D721Med (cell line): ENCODE data around the gene LRIF1.
"Not testable (repeated sequence)": the region's sequence is repeated elsewhere in the genome, so short reads cannot be mapped to it uniquely, and the experiment has no call there.

Experiments
- DNase-seq: peaks from one replicate; pipeline ENCODE4 v3.0.0; 2011; ENCODE audit warnings: low spot score; ENCODE audit not compliant: insufficient read length
- FAIRE-seq: peaks from 2 replicates; lab custom pipeline; 2011; peaks lifted over from hg19 to GRCh38; lab: Jason Lieb, UNC
- TF ChIP-seq, protein P1 (sequence below): IDR thresholded peaks from 2 replicates; pipeline ENCODE4 v1.5.1; 2012; ENCODE audit warnings: mild to moderate bottlenecking, control low read depth; ENCODE audit not compliant: insufficient read depth; ENCODE audit errors: missing control alignments

The LRIF1 gene

DNA sequence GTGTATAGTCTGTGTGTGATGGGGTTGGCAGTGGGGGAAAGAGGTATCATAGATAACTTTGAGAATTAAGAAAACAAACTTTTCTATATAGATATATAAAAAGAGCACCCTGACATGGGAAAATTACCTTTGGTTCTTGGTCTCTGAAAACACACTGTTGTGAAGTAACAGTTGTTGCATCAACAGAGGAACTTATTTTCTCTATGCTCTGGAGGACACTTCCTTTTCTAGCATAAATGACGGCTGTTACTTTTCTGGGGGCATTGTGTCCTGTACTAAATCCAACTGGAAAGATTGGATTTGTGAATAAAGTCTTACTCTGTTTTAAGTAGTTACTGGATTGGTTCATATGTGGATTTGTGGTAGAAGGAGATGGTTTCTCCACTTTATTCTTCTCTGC lies 12.6 kb downstream of the LRIF1 start:
- TF ChIP-seq, protein P1, sequence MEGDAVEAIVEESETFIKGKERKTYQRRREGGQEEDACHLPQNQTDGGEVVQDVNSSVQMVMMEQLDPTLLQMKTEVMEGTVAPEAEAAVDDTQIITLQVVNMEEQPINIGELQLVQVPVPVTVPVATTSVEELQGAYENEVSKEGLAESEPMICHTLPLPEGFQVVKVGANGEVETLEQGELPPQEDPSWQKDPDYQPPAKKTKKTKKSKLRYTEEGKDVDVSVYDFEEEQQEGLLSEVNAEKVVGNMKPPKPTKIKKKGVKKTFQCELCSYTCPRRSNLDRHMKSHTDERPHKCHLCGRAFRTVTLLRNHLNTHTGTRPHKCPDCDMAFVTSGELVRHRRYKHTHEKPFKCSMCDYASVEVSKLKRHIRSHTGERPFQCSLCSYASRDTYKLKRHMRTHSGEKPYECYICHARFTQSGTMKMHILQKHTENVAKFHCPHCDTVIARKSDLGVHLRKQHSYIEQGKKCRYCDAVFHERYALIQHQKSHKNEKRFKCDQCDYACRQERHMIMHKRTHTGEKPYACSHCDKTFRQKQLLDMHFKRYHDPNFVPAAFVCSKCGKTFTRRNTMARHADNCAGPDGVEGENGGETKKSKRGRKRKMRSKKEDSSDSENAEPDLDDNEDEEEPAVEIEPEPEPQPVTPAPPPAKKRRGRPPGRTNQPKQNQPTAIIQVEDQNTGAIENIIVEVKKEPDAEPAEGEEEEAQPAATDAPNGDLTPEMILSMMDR, result no peak
- FAIRE-seq, result no peak
- DNase-seq, result no peak

DNA sequence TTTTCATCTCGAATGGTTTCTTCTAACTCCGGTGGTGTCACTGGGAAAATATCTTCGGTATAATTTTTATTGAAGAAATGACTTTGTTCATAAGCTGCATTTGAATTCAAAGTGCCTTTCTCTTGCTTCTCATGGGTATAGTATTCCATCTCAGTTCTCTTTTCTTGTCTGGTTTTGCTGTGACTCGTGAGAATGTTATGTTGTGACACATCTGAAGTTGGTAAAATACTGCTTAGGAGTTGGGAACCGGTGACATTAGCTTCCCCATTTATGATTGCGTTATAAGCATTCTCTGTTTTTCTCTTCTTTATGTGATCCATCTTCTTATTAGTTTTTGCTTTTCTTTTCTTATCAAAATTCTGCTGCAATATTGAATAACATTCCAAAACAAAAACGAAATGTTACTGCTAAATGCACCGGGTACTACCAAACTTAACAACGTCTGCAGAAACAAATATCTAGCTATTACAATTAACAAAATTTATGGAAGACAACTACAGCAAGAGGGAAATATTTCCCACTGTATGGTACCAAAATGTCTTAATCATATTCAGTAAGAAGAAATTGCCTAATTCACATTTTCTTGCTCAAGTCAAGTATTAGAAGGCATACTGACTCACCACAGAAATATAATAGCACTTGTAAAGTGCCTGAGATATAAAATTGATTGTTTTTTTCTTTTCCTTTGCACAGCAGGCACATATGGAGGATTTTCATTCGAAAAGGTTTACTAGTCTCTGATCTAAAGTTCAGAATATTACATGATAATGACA lies 15.5 kb downstream of the LRIF1 start:
- DNase-seq, result no peak
- no peak for FAIRE-seq
- TF ChIP-seq, protein P1, result no peak

GRCh38 chr1:110945626-110946025 lies 18.1 kb downstream of the LRIF1 start:
- FAIRE-seq (no peak), DNase-seq (no peak)
- TF ChIP-seq, protein P1, result no peak

DNA sequence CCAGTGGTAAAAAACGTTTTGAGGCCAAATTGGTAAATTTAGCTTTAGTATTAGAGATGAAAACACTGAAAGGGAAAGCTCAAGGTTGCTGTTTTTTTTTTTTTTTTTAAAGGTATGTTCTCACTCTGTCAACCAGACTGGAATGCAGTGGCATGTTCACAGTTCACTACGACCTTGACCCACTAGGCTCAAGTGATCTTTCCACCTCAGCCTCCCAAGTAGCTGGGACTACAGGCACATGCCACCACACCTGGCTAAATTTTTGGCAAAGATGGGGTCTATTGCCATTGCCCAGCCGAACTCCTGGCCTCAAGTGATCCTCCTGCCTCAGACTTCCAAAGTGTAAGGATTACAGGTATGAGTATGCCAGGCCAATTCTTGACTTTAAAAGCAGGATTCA lies 18.9 kb downstream of the LRIF1 start:
- no peak for FAIRE-seq
- TF ChIP-seq, protein P1, result no peak
- no peak for DNase-seq

GRCh38 chr1:110936567-110936966 lies 27.2 kb downstream of the LRIF1 start:
- no peak for FAIRE-seq
- TF ChIP-seq, protein P1, result no peak
- no peak for DNase-seq

DNA sequence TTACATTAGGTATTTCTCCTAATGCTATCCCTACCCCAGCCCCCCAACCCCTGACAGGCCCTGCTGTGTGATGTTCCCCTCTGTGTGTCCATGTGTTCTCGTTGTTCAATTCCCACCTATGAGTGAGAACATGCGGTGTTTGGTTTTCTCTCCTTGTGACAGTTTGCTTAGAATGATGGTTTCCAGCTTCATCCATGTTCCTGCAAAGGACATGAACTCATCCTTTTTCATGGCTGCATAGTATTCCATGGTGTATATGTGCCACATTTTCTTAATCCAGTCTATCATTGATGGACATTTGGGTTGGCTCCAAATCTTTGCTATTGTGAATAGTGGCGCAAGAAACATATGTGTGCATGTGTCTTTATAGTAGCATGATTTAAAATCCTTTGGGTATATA lies 32.6 kb downstream of the LRIF1 start:
- not testable (repeated sequence) for FAIRE-seq

DNA sequence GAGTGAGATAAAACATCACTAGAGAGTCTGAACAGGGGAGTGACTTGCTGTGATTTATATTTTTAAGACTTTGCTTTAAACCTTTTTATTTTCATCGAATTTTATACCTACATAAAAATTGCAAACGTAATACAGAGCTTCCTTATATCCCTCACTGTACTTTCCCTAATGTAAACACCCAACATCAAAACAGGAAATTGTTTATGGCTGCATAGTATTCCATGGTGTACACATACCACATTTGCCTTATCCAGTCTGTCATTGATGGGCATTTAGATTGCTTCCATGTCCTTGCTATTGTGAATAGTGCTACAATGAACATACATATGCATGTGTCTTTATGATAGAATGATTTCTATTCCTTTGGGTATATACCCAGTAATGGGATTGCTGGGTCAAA lies 34.8 kb downstream of the LRIF1 start:
- TF ChIP-seq, protein P1, result no peak
- FAIRE-seq (no peak), DNase-seq (no peak)

More for the DNA sequence above, 32.6 kb downstream of the LRIF1 start:
- DNase-seq, result not testable (repeated sequence)
